HUES64 (cell line): ENCODE data around the gene KRT81.
A peak's percentile ranks its signal among the peaks of the same experiment; 100 is the strongest.

Experiments used
- H3K27ac ChIP-seq: 2 replicates; pipeline ENCODE4 v1.7.0; 2013; ENCODE audit warnings: low read depth, low read length, inconsistent platforms
- H3K27me3 ChIP-seq: 2 replicates; pipeline ENCODE4 v1.6.1; 2013; ENCODE audit warnings: mild to moderate bottlenecking, low read length; ENCODE audit not compliant: insufficient read depth
- H3K36me3 ChIP-seq: 2 replicates; pipeline ENCODE4 v1.6.1; 2013; ENCODE audit warnings: mild to moderate bottlenecking, low read length; ENCODE audit not compliant: insufficient read depth
- H3K4me1 ChIP-seq: 2 replicates; pipeline ENCODE4 v1.6.1; 2013; ENCODE audit warnings: mild to moderate bottlenecking, low read length, moderate library complexity; ENCODE audit not compliant: insufficient read depth
- H3K4me3 ChIP-seq: 2 replicates; pipeline ENCODE4 v1.5.1; 2013; ENCODE audit warnings: mild to moderate bottlenecking, low read length, moderate library complexity
- H3K9ac ChIP-seq: 2 replicates; pipeline ENCODE4 v1.6.1; 2013; ENCODE audit warnings: mild to moderate bottlenecking, low read depth, low read length
- H3K9me3 ChIP-seq: 2 replicates; pipeline ENCODE4 v1.6.1; 2013; ENCODE audit warnings: low read depth, low read length; ENCODE audit not compliant: insufficient read depth
- WGBS: fragments of 150-250, 120-280 bp; methylation state at CpG from one replicate; pipeline ENCODE4 v1.1.7; 2013; ENCODE audit warnings: missing lambda C conversion rate; 5-methylcytosine and 5-hydroxymethylcytosine counted together

The KRT81 gene

DNA sequence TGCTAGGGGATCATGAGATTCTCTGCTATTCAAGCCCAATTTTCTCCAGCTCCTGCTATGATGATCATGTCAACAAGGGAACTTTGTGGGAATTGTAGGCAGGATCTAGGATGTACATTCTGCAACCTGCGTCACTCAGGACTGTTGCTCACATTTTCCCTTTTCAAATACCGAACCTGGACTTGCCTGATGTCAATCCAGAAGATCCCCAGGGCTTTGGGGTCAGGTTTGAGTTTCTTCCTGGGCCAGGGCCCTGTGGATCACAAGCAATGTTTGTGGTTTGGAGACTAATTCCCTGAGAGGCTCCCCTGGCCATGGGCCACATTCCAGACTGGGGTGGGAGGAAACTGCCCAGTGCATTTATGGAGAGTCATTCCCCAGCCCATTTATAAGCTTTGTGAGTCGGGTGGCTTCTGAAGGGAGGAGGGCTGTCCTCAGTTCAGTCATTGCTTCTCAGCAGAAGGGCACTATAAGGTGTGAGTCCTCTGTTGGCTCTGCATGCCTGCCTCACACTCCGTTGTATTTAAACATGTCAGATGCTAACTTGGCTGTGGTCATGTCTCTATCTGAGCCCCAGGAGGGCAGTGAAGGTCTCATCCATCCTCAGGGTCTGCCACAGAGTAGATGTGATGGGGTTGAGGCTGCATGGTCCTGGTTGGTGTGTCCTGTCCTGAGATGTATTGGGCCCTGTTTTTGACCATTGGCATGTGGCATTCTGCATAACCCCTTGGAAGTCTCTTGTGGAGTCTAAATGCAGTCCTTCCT, 10.4 kb downstream of the KRT81 start:
- Histone ChIP-seq H3K4me3 (no peak overlapping the region), H3K4me1 (peaks cover 5% of the 10 kb centered on the region; the same call in 1 of the 2 replicates), H3K9ac (no peak overlapping the region), H3K27me3 (peaks cover 21% of the 10 kb centered on the region), H3K27ac (no peak overlapping the region), H3K36me3 (no peaks in the 10 kb centered on the region), H3K9me3 (no peaks in the 10 kb centered on the region)
- WGBS = 85% methylated on average over 4 of the region's 4 CpGs

- Histone ChIP-seq H3K4me1 (peaks cover 5% of the 10 kb centered on the region; the same call in 1 of the 2 replicates), H3K9me3 (no peaks in the 10 kb centered on the region), H3K27me3 (peaks cover 21% of the 10 kb centered on the region), H3K4me3 (no peak overlapping the region), H3K9ac (no peak overlapping the region), H3K27ac (no peak overlapping the region), H3K36me3 (no peaks in the 10 kb centered on the region)
- 91% methylated on average over 3 of the region's 3 CpGs for WGBS
Observed at GRCh38 chr12:52280319-52280795, 11.0 kb downstream of the KRT81 start.

GRCh38 chr12:52279422-52280318, 11.7 kb downstream of the KRT81 start:
- no peaks in the 10 kb centered on the region for H3K36me3 ChIP-seq
- H3K4me1 ChIP-seq = peaks cover 5% of the 10 kb centered on the region; the same call in 1 of the 2 replicates
- no peak overlapping the region for H3K27ac ChIP-seq
- H3K4me3 ChIP-seq = no peak overlapping the region
- H3K9me3 ChIP-seq = no peaks in the 10 kb centered on the region
- WGBS = 90% methylated on average over 14 of the region's 14 CpGs
- H3K27me3 ChIP-seq = peaks cover 21% of the 10 kb centered on the region
- no peak overlapping the region for H3K9ac ChIP-seq

DNA sequence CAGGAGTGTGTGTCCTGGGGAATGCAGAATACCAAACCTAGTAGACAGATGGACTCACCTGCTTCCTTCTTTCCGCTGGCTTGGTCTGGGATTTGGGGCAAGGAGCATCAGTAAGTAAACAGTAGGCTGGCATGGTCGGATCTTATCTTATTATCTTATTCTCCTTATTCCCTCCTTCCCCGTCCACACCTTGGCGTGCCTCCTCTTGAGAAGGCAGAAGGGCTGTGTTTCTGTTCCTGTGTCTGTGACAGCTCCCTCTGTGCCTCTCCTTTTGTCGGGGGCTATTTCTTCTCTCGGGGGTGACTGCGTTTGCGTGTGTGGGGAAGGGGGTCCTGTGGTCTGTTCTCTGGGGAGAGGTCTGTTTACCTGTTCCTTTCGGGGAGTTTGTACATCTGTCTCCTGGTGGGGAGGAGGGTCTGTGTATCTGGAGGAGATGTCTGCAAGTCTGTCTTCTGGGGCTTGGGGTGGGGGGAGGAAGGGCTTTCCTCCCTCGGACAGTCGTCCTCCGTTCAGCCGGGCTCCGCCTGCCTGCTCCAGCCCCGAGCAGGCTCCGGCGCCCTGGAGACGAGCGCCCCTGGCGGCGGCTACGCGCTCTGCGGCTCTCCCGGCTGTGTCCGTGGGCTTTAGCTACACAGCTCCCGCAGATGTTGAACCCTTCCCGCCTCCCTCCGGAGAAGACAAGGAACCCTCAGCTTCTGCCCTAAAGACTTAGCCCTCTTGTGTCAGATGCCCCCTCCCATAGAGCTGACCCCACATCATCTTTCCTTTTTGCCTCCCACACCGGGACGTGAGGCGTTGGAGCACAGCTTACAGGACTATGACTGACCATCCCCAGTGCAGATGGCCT, 12.5 kb downstream of the KRT81 start:
- Histone ChIP-seq H3K9me3 (no peaks in the 10 kb centered on the region), H3K36me3 (no peaks in the 10 kb centered on the region), H3K27ac (no peak overlapping the region), H3K27me3 (peaks cover 21% of the 10 kb centered on the region), H3K4me1 (peaks cover 5% of the 10 kb centered on the region; the same call in 1 of the 2 replicates), H3K4me3 (peak overlapping the region; percentile 42), H3K9ac (no peak overlapping the region)
- 24% methylated on average over 32 of the region's 32 CpGs for WGBS

- no peak overlapping the region for H3K9ac ChIP-seq
- no peaks in the 10 kb centered on the region for H3K36me3 ChIP-seq
- H3K4me3 ChIP-seq = no peak overlapping the region
- 95% methylated on average over 9 of the region's 9 CpGs for WGBS
- no peak overlapping the region for H3K27ac ChIP-seq
- H3K9me3 ChIP-seq = no peaks in the 10 kb centered on the region
- H3K4me1 ChIP-seq = peaks cover 5% of the 10 kb centered on the region; the same call in 1 of the 2 replicates
- H3K27me3 ChIP-seq = peaks cover 21% of the 10 kb centered on the region
Observed at GRCh38 chr12:52277486-52278245, 13.7 kb downstream of the KRT81 start.

GRCh38 chr12:52275686-52276085, 15.6 kb downstream of the KRT81 start:
- Histone ChIP-seq H3K9ac (no peak overlapping the region), H3K36me3 (no peaks in the 10 kb centered on the region), H3K4me1 (peaks cover 5% of the 10 kb centered on the region; the same call in 1 of the 2 replicates), H3K27ac (no peak overlapping the region), H3K27me3 (peaks cover 21% of the 10 kb centered on the region), H3K4me3 (no peak overlapping the region), H3K9me3 (no peaks in the 10 kb centered on the region)
- 88% methylated on average over 3 of the region's 3 CpGs for WGBS

DNA sequence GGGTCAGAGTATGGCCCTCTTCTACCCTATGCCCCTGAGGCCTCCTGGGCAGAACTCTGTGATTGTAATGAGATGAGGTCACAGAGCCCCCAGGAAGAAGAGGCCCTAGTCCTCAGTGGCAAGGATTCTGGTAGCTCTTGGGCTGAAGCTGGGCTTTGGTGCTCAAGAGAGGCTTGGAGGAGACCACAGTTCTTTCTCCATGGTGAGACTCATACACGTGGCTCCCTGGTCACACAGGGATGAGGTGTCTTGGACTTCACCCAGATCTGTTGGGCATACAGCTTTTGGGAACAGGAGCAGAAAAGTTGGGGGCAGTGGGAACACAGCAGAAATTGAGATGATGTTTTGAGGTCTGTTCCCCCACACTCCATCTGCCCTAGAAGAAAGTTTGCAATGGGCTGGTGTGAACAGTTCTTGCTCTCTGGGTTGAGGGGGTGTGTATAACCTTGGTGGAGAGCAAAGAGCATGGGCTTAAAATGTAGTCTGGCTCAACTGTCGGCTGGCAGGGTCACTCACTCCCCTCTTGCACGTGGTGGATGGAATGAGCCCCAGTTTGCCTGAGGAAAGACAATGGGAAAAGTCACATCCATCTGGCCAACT, 16.7 kb downstream of the KRT81 start, which contains the start of gene KRT86:
TSS of gene KRT86 (plus strand) at position 125 of the 600 bp plus-strand sequence. CDS start 27,272 bp downstream, outside the sequence.
- Histone ChIP-seq H3K4me3 (no peak within 1 kb of the TSS), H3K36me3 (no peaks in the 10 kb centered on the region), H3K4me1 (peaks cover 5% of the 10 kb centered on the region; the same call in 1 of the 2 replicates), H3K9ac (no peak within 1 kb of the TSS), H3K9me3 (no peaks in the 10 kb centered on the region), H3K27ac (no peak within 1 kb of the TSS), H3K27me3 (peaks cover 21% of the 10 kb centered on the region)
- 83% methylated on average over 3 of the region's 3 CpGs for WGBS

DNA sequence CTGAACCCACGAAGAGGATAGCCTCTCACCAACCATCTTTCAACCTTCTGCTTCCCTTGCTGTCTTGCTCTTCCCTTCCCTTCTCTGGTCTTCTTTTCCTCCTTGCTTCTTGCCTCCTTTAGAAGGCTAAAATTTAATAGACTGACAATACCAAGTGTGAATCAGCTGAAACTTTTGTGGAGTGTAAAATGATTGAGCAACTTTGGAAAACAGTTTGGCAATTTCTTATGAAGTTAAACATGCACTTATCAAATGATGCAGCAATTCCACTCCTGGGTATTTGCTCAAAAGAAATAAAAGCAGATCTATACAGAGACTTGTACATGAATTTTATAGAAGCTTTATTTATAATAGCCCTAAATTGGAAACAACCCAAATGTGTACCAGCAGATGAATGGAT, 20.2 kb downstream of the KRT81 start:
- H3K9ac ChIP-seq = no peak overlapping the region
- no peaks in the 10 kb centered on the region for H3K27me3 ChIP-seq
- no peaks in the 10 kb centered on the region for H3K4me1 ChIP-seq
- WGBS = 77% methylated on average over 1 of the region's 1 CpG
- no peak overlapping the region for H3K27ac ChIP-seq
- H3K36me3 ChIP-seq = no peaks in the 10 kb centered on the region
- no peaks in the 10 kb centered on the region for H3K9me3 ChIP-seq
- H3K4me3 ChIP-seq = no peak overlapping the region

DNA sequence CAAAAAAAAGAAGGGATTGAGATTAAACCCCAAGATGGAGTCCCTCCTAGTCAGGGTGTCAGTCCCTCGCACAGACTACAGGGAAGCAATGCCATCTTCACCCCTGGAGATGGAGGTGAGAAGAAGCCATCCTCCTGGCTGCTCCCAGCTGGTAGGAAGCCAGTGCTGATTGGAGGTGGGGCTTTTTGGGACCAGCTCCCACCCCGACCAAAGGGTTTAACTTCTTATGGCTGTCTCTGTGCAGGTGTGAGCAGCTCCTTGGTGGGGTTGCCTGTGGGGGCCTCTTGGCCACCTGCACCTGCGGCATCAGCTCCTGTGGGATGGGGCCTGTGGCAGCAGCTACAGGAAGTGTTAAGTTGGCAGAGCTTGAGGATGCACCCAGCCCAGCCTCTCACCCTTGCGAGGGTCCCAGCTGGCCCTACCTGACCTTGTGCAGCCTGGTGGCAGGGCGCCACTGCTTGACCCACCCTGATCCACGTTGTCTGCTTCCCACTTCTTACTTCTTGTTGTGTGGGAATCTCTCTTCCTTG, 20.7 kb downstream of the KRT81 start:
- H3K27me3 ChIP-seq = no peaks in the 10 kb centered on the region
- no peak overlapping the region for H3K4me3 ChIP-seq
- 92% methylated on average over 6 of the region's 6 CpGs for WGBS
- H3K27ac ChIP-seq = no peak overlapping the region
- H3K4me1 ChIP-seq = no peaks in the 10 kb centered on the region
- H3K36me3 ChIP-seq = no peaks in the 10 kb centered on the region
- no peaks in the 10 kb centered on the region for H3K9me3 ChIP-seq
- H3K9ac ChIP-seq = no peak overlapping the region
